ENCODE data around the gene PTPA. TPM values are rescaled to one million over a fixed set of nuclear protein-coding genes. Genes with fewer than 3 reads are reported as not detected.

Gene PTPA
- total and polyA plus RNA-seq, 9 of the 15 experiments (the other 6 are each of a cell fraction or from before 2014, with no cell fraction given), result 1.7 to 121 (median 72.6) TPM

DNA sequence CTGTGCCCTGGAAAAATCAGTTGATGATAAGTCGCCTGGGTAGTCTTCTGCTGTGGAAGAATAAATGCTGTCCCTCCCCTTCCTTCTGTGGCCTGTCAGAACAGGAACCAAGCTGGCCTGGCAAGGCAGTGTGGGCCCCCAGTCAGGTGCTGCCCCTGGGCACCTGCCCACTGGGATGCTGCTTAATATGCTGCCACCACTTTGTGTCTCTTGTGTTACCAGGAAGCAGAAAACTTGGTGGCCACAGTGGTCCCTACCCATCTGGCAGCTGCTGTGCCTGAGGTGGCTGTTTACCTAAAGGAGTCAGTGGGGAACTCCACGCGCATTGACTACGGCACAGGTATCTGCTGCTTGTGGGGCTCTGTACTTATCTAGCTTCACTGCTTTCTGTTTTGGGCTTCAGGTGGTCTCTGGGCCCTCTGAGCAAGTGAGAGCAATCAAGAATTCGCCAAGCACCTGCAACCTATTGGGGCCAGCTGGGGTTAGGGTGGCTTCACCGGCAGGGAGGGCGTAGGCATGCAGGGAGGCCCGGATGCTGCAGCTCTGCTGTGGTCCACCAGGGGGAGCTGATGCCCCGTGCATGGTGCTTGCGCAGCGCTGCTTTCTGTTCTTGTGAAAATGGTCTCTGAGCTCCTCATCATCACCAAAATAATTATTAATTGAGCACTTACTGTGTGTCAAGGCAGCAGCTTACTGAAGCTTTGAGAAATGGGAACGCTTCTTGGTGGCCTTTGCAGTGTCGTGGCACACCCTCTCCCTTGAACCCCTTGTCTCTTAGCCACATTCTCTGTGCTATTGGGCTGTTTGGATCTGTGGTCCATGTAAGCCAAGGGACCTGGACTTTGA, 20.3 kb downstream of the PTPA start (continued):
- TF ChIP-seq CBX3 (IDR thresholded peaks at IDR 0.05; ENCODE audit: borderline replicate concordance in 1 of 2, low read length in 2 of 2) (no peak), ARNT (IDR thresholded peaks at IDR 0.05) (no peak), CREBBP (IDR thresholded peaks at IDR 0.05; ENCODE audit: low read depth, low read length) (no peak), HCFC1 (IDR thresholded peaks at IDR 0.05; ENCODE audit: low read depth, low read length) (peak; percentile 21; the same call in 1 of the 2 replicates), ZEB2 (IDR thresholded peaks at IDR 0.05) (no peak), ZNF75A (CRISPR knock-in tag; IDR thresholded peaks at IDR 0.05) (no peak), BRCA1 (IDR thresholded peaks at IDR 0.05) (no peak), BRCA1 (CRISPR knock-in tag; IDR thresholded peaks at IDR 0.05) (no peak), NR1H2 (CRISPR knock-in tag; IDR thresholded peaks at IDR 0.05) (no peak), CREB1 (IDR thresholded peaks at IDR 0.05) (no peak), CREB1 (CRISPR knock-in tag; IDR thresholded peaks at IDR 0.05) (peak; percentile 43; the same call in 1 of the 2 replicates), KLF16 (IDR thresholded peaks at IDR 0.05) (0 out of 2 replicates have a peak, but pooled peaks have one; percentile 57), HIVEP1 (CRISPR knock-in tag; IDR thresholded peaks at IDR 0.05) (no peak), ZKSCAN8 (CRISPR knock-in tag; IDR thresholded peaks at IDR 0.05) (no peak), FOS (IDR thresholded peaks at IDR 0.05; ENCODE audit: extremely low read depth, insufficient read length) (no peak), BDP1 (IDR thresholded peaks at IDR 0.05; ENCODE audit: insufficient read depth, insufficient read length) (no peak)
- TF ChIP-seq, protein P1, sequence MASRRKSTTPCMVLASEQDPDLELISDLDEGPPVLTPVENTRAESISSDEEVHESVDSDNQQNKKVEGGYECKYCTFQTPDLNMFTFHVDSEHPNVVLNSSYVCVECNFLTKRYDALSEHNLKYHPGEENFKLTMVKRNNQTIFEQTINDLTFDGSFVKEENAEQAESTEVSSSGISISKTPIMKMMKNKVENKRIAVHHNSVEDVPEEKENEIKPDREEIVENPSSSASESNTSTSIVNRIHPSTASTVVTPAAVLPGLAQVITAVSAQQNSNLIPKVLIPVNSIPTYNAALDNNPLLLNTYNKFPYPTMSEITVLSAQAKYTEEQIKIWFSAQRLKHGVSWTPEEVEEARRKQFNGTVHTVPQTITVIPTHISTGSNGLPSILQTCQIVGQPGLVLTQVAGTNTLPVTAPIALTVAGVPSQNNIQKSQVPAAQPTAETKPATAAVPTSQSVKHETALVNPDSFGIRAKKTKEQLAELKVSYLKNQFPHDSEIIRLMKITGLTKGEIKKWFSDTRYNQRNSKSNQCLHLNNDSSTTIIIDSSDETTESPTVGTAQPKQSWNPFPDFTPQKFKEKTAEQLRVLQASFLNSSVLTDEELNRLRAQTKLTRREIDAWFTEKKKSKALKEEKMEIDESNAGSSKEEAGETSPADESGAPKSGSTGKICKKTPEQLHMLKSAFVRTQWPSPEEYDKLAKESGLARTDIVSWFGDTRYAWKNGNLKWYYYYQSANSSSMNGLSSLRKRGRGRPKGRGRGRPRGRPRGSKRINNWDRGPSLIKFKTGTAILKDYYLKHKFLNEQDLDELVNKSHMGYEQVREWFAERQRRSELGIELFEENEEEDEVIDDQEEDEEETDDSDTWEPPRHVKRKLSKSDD (conservative IDR thresholded peaks at IDR 0.05; ENCODE audit: low read length), result no peak
- TF ChIP-seq, protein P2, sequence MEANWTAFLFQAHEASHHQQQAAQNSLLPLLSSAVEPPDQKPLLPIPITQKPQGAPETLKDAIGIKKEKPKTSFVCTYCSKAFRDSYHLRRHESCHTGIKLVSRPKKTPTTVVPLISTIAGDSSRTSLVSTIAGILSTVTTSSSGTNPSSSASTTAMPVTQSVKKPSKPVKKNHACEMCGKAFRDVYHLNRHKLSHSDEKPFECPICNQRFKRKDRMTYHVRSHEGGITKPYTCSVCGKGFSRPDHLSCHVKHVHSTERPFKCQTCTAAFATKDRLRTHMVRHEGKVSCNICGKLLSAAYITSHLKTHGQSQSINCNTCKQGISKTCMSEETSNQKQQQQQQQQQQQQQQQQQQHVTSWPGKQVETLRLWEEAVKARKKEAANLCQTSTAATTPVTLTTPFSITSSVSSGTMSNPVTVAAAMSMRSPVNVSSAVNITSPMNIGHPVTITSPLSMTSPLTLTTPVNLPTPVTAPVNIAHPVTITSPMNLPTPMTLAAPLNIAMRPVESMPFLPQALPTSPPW (CRISPR knock-in tag; IDR thresholded peaks at IDR 0.05), result peak; percentile 37; the same call in 1 of the 2 replicates
- TF ChIP-seq, protein P3, sequence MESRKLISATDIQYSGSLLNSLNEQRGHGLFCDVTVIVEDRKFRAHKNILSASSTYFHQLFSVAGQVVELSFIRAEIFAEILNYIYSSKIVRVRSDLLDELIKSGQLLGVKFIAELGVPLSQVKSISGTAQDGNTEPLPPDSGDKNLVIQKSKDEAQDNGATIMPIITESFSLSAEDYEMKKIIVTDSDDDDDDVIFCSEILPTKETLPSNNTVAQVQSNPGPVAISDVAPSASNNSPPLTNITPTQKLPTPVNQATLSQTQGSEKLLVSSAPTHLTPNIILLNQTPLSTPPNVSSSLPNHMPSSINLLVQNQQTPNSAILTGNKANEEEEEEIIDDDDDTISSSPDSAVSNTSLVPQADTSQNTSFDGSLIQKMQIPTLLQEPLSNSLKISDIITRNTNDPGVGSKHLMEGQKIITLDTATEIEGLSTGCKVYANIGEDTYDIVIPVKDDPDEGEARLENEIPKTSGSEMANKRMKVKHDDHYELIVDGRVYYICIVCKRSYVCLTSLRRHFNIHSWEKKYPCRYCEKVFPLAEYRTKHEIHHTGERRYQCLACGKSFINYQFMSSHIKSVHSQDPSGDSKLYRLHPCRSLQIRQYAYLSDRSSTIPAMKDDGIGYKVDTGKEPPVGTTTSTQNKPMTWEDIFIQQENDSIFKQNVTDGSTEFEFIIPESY (CRISPR knock-in tag; IDR thresholded peaks at IDR 0.05), result peak; percentile 72
- TF ChIP-seq, protein P4, sequence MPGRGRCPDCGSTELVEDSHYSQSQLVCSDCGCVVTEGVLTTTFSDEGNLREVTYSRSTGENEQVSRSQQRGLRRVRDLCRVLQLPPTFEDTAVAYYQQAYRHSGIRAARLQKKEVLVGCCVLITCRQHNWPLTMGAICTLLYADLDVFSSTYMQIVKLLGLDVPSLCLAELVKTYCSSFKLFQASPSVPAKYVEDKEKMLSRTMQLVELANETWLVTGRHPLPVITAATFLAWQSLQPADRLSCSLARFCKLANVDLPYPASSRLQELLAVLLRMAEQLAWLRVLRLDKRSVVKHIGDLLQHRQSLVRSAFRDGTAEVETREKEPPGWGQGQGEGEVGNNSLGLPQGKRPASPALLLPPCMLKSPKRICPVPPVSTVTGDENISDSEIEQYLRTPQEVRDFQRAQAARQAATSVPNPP (IDR thresholded peaks at IDR 0.05; ENCODE audit: borderline replicate concordance, insufficient read depth, insufficient read length), result no peak
